Chondrocyte (in vitro differentiated cells): ENCODE data around the gene ODAD2. TPM values are rescaled to one million over a fixed set of nuclear protein-coding genes. Genes with fewer than 3 reads are reported as not detected.

Experiments used
- DNase-seq: peaks from one replicate; pipeline ENCODE4 v3.0.0; 2021; ENCODE audit warnings: mixed read lengths, low spot score
- H3K27ac Mint-ChIP-seq: one replicate; pipeline ENCODE4 v1.8.0; 2021; ENCODE audit warnings: mild to moderate bottlenecking, moderate library complexity, mixed read lengths; ENCODE audit not compliant: unreplicated experiment
- H3K27me3 Mint-ChIP-seq: 2 replicates; pipeline ENCODE4 v1.8.0; 2021; ENCODE audit warnings: low read depth, mixed read lengths
- H3K36me3 Mint-ChIP-seq: 2 replicates; pipeline ENCODE4 v1.8.0; 2021; ENCODE audit warnings: low read depth, mixed read lengths
- H3K4me1 Mint-ChIP-seq: 2 replicates; pipeline ENCODE4 v1.8.0; 2021; ENCODE audit warnings: low read depth, mild to moderate bottlenecking, mixed read lengths
- H3K4me3 Mint-ChIP-seq: one replicate; pipeline ENCODE4 v1.8.0; 2021; ENCODE audit warnings: mild to moderate bottlenecking, moderate library complexity, mixed read lengths; ENCODE audit not compliant: unreplicated experiment
- H3K9me3 Mint-ChIP-seq: 2 replicates; pipeline ENCODE4 v1.8.0; 2021; ENCODE audit warnings: low read depth, mixed read lengths
- total RNA-seq: library from RNA; stranded (reverse); gene quantifications from 3 replicates; pipeline ENCODE4 v1.2.1, GENCODE V29; 2021
- TF ChIP-seq, protein P1 (sequence below): fragments of 200-600 bp; sonication (generic); IDR thresholded peaks from 2 replicates; pipeline ENCODE4 v1.5.0; 2021; ENCODE audit warnings: antibody characterized with exemption, mild to moderate bottlenecking, moderate library complexity

The ODAD2 gene
- total RNA-seq, 1 donor from 2014 or later: 1.0 TPM

DNA sequence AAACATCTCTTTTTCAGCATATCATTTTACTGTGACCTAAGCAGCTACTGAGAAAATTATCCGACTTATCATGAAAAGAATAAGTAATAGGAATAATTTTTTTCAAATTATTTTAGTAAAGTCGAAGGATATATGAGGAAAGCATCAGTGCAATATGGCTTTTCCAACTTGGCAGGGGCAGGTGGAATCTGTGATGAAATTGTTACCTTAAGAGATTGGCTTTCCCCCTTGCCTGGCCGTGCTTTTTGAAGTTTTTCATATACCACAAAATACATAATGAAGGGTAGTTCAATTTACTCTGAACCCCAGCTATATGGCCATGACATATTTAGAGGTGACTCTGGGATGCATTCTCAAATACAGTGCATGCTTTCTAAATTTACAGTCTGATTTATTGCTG is 166.1 kb downstream of the ODAD2 start:
- Mint-ChIP-seq H3K4me1 (peaks cover 6% of the 10 kb centered on the region), H3K27me3 (no peaks in the 10 kb centered on the region), H3K9me3 (no peaks in the 10 kb centered on the region), H3K4me3 (no peak overlapping the region), H3K27ac (no peak overlapping the region), H3K36me3 (no peaks in the 10 kb centered on the region)
- TF ChIP-seq, protein P1, sequence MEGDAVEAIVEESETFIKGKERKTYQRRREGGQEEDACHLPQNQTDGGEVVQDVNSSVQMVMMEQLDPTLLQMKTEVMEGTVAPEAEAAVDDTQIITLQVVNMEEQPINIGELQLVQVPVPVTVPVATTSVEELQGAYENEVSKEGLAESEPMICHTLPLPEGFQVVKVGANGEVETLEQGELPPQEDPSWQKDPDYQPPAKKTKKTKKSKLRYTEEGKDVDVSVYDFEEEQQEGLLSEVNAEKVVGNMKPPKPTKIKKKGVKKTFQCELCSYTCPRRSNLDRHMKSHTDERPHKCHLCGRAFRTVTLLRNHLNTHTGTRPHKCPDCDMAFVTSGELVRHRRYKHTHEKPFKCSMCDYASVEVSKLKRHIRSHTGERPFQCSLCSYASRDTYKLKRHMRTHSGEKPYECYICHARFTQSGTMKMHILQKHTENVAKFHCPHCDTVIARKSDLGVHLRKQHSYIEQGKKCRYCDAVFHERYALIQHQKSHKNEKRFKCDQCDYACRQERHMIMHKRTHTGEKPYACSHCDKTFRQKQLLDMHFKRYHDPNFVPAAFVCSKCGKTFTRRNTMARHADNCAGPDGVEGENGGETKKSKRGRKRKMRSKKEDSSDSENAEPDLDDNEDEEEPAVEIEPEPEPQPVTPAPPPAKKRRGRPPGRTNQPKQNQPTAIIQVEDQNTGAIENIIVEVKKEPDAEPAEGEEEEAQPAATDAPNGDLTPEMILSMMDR: no peak
- DNase-seq: no peak

DNA sequence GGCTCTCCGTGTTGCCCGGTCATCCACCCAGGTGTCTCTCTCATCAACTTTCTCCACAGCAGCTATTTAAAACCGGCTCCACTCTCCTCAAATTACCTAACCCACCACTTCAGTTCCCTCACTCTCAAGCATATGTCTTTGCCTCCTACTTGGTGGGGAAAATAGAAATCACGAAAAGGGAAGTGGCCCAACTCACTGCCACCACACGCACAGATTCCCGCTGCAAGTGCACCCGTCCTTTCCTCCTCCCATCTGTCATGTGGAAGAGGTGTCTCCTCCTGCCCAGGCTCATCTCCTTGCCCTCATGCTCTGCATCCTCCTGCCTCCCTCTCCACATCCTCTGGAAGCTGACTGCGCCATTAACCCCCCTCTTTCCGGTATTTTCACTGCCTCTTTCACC is 172.5 kb downstream of the ODAD2 start:
- Mint-ChIP-seq H3K27ac (no peak overlapping the region), H3K27me3 (no peaks in the 10 kb centered on the region), H3K4me3 (no peak overlapping the region), H3K4me1 (peaks cover 6% of the 10 kb centered on the region), H3K9me3 (no peaks in the 10 kb centered on the region), H3K36me3 (no peaks in the 10 kb centered on the region)
- TF ChIP-seq, protein P1: no peak
- DNase-seq: no peak

DNA sequence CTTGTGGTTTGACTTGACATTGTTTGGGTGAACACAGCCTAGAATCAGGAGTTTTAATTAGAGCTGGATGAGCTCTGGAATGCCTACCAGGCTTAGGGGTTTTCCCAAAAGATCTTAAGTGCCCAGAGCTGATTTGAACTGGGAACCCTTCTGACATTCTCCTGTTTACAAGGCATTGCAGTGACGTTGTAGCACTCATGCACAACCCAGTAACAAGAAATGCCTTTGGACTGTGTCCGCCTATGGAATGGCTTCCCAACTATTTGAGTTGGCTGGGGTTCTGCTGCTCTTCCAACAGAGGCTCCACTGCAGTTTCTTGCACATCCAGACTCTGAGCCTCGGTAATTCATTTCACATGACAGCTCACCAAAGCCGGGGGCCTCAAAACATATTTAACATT is 176.6 kb downstream of the ODAD2 start:
- no peaks in the 10 kb centered on the region for H3K9me3 Mint-ChIP-seq
- peaks cover 6% of the 10 kb centered on the region for H3K4me1 Mint-ChIP-seq
- H3K27ac Mint-ChIP-seq: no peak overlapping the region
- TF ChIP-seq, protein P1: no peak
- no peaks in the 10 kb centered on the region for H3K27me3 Mint-ChIP-seq
- no peaks in the 10 kb centered on the region for H3K36me3 Mint-ChIP-seq
- H3K4me3 Mint-ChIP-seq: no peak overlapping the region
- no peak for DNase-seq

DNA sequence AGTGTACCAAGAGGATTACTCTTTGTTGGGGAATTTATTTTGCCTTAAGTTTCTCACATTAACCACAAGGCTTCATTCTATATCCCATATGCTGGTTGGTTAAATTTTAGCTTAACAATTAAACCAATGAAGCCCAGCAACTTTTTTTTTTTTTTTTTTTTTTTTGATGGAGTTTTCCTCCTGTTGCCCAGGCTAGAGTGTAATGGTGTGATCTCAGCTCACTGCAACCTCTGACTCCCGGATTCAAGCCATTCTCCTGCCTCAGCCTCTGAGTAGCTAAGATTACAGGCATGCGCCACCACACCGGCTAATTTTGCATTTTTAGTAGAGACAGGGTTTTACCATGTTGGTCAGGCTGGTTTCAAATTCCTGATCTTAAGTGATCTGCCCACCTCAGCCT is 178.2 kb downstream of the ODAD2 start:
- H3K27ac Mint-ChIP-seq: no peak overlapping the region
- DNase-seq: no peak
- H3K4me1 Mint-ChIP-seq: peaks cover 6% of the 10 kb centered on the region
- H3K9me3 Mint-ChIP-seq: no peaks in the 10 kb centered on the region
- no peak overlapping the region for H3K4me3 Mint-ChIP-seq
- TF ChIP-seq, protein P1: no peak
- H3K27me3 Mint-ChIP-seq: no peaks in the 10 kb centered on the region
- no peaks in the 10 kb centered on the region for H3K36me3 Mint-ChIP-seq

DNA sequence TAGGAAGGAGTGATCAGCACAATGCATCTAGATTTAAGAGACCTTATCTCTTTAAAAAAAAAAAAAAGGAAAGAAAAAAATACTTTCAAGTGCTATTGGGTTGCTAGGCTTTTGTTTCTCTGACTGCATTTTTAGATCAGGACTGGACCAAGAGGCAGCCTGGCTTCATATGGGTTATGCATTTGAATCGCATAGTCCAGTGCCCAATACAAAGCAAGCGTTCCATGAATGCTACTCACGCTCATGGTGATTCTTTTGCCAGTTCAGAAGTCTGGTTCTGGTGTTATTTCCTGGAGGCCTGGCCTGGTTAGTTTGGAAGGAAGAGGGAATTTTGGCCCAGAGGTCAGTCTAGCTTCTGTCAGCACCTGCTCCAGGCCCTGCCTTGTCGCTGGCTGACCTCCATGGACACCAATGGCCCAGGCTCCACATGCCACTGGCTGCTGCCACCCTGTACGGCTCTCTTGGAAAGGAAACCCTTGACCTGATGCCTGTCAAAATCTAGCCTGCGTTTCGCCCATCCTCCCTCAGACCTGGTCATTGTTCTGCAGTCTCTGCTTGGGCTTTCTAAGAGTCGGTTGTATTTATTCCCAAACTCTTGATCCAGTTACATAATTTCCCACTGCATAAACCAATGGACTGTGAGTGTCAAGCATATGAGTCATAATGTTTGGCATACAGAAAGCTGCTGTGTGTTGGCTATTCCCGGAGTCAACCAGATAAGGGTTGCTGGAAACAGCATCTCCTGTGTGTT is 178.9 kb downstream of the ODAD2 start:
- Mint-ChIP-seq H3K27ac (no peak overlapping the region), H3K27me3 (no peaks in the 10 kb centered on the region), H3K9me3 (no peaks in the 10 kb centered on the region), H3K4me1 (peaks cover 6% of the 10 kb centered on the region), H3K4me3 (no peak overlapping the region), H3K36me3 (no peaks in the 10 kb centered on the region)
- TF ChIP-seq, protein P1: no peak
- DNase-seq: no peak
